ENCODE measurements around the gene ADAMTS17. TPM values are rescaled to one million over a fixed set of nuclear protein-coding genes. Genes with fewer than 3 reads are reported as not detected.

Gene ADAMTS17
- total RNA-seq, 1 donor from 2014 or later, result under 0.01 TPM

- no peak for DNase-seq (ENCODE audit: low read depth in 2 of 2)
These were observed 290.6 kb downstream of the ADAMTS17 start for GRCh38 chr15:100050877-100051786.

GRCh38 chr15:100049936-100050876 lies 291.6 kb downstream of the ADAMTS17 start:
- no peak for DNase-seq (ENCODE audit: low read depth in 2 of 2)

GRCh38 chr15:100049483-100049882 lies 292.3 kb downstream of the ADAMTS17 start:
- DNase-seq (ENCODE audit: low read depth in 2 of 2), result no peak

- no peak for DNase-seq (ENCODE audit: low read depth in 2 of 2)
These were observed 293.0 kb downstream of the ADAMTS17 start for GRCh38 chr15:100048736-100049135.

GRCh38 chr15:100043692-100044091 lies 298.1 kb downstream of the ADAMTS17 start:
- no peak for DNase-seq (ENCODE audit: low read depth in 2 of 2)

GRCh38 chr15:100043068-100043641 lies 298.6 kb downstream of the ADAMTS17 start:
- peak in 1 of 2 donors; percentile 26 for DNase-seq (ENCODE audit: low read depth in 2 of 2)

GRCh38 chr15:100042558-100042957 lies 299.2 kb downstream of the ADAMTS17 start:
- peak in 1 of 2 donors; percentile 13 for DNase-seq (ENCODE audit: low read depth in 2 of 2)

- no peak for DNase-seq (ENCODE audit: low read depth in 2 of 2)
These were observed 300.5 kb downstream of the ADAMTS17 start for GRCh38 chr15:100041127-100041828.

GRCh38 chr15:100039994-100040393 lies 301.8 kb downstream of the ADAMTS17 start:
- DNase-seq (ENCODE audit: low read depth in 2 of 2), result no peak

GRCh38 chr15:100038736-100039135 lies 303.0 kb downstream of the ADAMTS17 start:
- DNase-seq (ENCODE audit: low read depth in 2 of 2), result no peak

- DNase-seq (ENCODE audit: low read depth in 2 of 2), result no peak
These were observed 303.9 kb downstream of the ADAMTS17 start for GRCh38 chr15:100037901-100038300.

GRCh38 chr15:100036015-100036414 lies 305.8 kb downstream of the ADAMTS17 start:
- DNase-seq (ENCODE audit: low read depth in 2 of 2), result no peak

GRCh38 chr15:100034191-100034590 lies 307.6 kb downstream of the ADAMTS17 start:
- no peak for DNase-seq (ENCODE audit: low read depth in 2 of 2)

GRCh38 chr15:100033140-100033857 lies 308.5 kb downstream of the ADAMTS17 start:
- DNase-seq (ENCODE audit: low read depth in 2 of 2), result no peak

- no peak for DNase-seq (ENCODE audit: low read depth in 2 of 2)
These were observed 309.3 kb downstream of the ADAMTS17 start for GRCh38 chr15:100032358-100033085.

GRCh38 chr15:100031665-100032357 lies 310.0 kb downstream of the ADAMTS17 start:
- no peak for DNase-seq (ENCODE audit: low read depth in 2 of 2)

GRCh38 chr15:100030586-100031229 lies 311.1 kb downstream of the ADAMTS17 start:
- no peak for DNase-seq (ENCODE audit: low read depth in 2 of 2)

- no peak for DNase-seq (ENCODE audit: low read depth in 2 of 2)
These were observed 311.8 kb downstream of the ADAMTS17 start for GRCh38 chr15:100029868-100030479.
